NB4 (cell line): ENCODE measurements around the gene NTN3.

Experiments
- DNase-seq: peaks from one replicate; pipeline ENCODE4 v3.0.0; 2010; ENCODE audit warnings: low read depth
- H3K4me3 ChIP-seq: one replicate; pipeline ENCODE4 v1.5.1; 2011; ENCODE audit warnings: mild to moderate bottlenecking, low read depth, low read length, moderate library complexity
- MYC ChIP-seq: IDR thresholded peaks from 2 replicates; pipeline ENCODE4 v1.6.1; 2011; ENCODE audit warnings: low read depth, low read length
- POLR2A ChIP-seq: IDR thresholded peaks from 2 replicates; pipeline ENCODE4 v1.6.1; 2011; ENCODE audit warnings: mild to moderate bottlenecking; ENCODE audit not compliant: insufficient read length; ENCODE audit errors: extremely low read depth
- TF ChIP-seq, protein P1 (sequence below): IDR thresholded peaks from one replicate; pipeline ENCODE4 v1.5.1; 2012; ENCODE audit warnings: low read depth, low read length
- TF ChIP-seq, protein P2 (sequence below): IDR thresholded peaks from 2 replicates; pipeline ENCODE4 v1.6.1; 2011; ENCODE audit warnings: low read depth, low read length

The NTN3 gene

DNA sequence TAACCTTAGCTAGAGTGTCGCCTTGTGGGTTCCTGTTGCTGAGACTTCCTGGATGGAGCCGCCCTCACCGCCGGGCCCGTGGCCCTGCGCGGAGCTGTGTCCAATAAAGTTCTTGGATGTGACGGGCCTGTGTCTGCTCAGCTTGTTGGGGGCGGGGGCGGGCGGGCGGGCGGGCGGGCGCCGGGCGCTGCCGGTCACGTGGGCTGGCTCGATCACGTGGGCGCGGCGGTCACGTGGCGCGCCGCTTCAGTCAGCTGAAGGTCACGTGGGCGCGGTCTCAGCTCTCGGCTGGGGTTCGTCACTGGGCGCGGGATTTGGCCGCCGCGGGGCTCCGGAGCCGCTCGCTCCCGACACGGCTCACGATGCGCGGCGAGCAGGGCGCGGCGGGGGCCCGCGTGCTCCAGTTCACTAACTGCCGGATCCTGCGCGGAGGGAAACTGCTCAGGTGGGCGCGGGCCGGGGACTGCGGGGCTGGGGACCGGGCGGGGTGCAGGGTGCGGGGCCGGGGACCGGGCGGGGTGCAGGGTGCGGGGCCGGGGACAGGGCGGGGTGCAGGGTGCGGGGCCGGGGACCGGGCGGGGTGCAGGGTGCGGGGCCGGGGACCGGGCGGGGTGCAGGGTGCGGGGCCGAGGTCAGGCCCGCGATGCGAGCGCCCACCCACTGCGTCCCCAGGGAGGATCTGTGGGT lies 49.1 kb downstream of the NTN3 start, which contains the start of gene AMDHD2:
Gene AMDHD2, plus strand, starts transcription at position 275 of the 687 bp plus-strand sequence. Its CDS starts 88 bp downstream, at position 363.
- peak within 1 kb of the TSS; percentile 54 for H3K4me3 ChIP-seq
- peak; percentile 91 for DNase-seq
- TF ChIP-seq, protein P1, sequence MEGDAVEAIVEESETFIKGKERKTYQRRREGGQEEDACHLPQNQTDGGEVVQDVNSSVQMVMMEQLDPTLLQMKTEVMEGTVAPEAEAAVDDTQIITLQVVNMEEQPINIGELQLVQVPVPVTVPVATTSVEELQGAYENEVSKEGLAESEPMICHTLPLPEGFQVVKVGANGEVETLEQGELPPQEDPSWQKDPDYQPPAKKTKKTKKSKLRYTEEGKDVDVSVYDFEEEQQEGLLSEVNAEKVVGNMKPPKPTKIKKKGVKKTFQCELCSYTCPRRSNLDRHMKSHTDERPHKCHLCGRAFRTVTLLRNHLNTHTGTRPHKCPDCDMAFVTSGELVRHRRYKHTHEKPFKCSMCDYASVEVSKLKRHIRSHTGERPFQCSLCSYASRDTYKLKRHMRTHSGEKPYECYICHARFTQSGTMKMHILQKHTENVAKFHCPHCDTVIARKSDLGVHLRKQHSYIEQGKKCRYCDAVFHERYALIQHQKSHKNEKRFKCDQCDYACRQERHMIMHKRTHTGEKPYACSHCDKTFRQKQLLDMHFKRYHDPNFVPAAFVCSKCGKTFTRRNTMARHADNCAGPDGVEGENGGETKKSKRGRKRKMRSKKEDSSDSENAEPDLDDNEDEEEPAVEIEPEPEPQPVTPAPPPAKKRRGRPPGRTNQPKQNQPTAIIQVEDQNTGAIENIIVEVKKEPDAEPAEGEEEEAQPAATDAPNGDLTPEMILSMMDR, result no peak
- TF ChIP-seq POLR2A (peak; percentile 65), MYC (peak; percentile 95)
- TF ChIP-seq, protein P2, sequence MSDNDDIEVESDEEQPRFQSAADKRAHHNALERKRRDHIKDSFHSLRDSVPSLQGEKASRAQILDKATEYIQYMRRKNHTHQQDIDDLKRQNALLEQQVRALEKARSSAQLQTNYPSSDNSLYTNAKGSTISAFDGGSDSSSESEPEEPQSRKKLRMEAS, result peak; percentile 99

DNA sequence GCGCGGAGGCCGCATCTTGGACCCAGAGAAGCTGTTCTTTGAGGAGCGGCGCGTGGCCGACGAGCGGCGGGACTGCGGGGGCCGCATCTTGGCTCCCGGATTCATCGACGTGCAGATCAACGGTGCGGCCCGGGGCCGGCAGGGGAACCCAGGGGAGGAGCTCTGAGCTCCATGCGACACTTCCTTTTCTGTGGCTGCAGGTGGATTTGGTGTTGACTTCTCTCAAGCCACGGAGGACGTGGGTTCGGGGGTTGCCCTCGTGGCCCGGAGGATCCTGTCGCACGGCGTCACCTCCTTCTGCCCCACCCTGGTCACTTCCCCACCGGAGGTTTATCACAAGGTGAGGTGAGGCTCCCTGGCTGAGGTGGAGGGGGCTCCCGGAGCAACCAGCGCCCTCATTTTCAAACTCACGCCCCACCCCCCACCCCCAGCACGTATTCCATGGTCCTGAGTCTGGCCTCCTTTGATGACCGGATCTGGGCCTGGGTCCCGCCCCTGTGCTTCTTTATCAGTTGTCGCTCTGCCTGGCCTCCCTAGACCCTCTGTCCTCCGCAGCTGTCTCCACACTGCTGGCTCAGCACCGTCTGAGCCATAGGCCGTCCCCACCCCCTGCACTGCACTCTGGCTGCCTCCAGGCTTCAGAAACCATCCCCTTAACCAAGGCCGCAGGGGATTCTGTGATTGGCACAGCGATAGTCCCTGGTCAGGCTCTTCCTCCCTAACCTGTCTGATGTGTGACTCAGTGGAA lies 49.9 kb downstream of the NTN3 start:
- DNase-seq, result peak; percentile 64
- H3K4me3 ChIP-seq, result peak overlapping the region; percentile 54
- no peak for TF ChIP-seq POLR2A
- TF ChIP-seq, protein P2, result no peak
- no peak for TF ChIP-seq MYC
- TF ChIP-seq, protein P1, result no peak
